H1 (cell line): ENCODE results near the gene DYRK1A. TPM values are rescaled to one million over a fixed set of nuclear protein-coding genes. Genes with fewer than 3 reads are reported as not detected.
A peak's percentile ranks its signal among the peaks of the same experiment; 100 is the strongest.

Source experiments
- CTCF ChIA-PET: fragments of 300-600 bp; sonication (Branson Sonifier 250); formaldehyde crosslinking; loops from one replicate; lab custom pipeline; 2021; ENCODE audit not compliant: partially characterized antibody; lab: Charles Lee
- POLR2A ChIA-PET: fragments of 300-600 bp; sonication (Branson Sonifier 250); formaldehyde crosslinking; loops from one replicate; lab custom pipeline; 2021; ENCODE audit warnings: inconsistent platforms; ENCODE audit not compliant: partially characterized antibody; lab: Charles Lee
- DNase-seq, 2 experiments: peaks; one replicate each; pipeline versions ENCODE4 v3.0.0 to v3.0.0-alpha.2; 2010 to 2022; ENCODE audit warnings: low spot score in 2 of 2, low read depth in 1 of 2, mixed read lengths in 1 of 2
- FAIRE-seq: peaks from 2 replicates; lab custom pipeline; 2011; peaks lifted over from hg19 to GRCh38; lab: Jason Lieb, UNC
- H2AFZ ChIP-seq: 2 replicates; pipeline ENCODE4 v1.8.1; 2012; ENCODE audit warnings: low read length, inconsistent platforms
- H2AK5ac ChIP-seq: 2 replicates; pipeline ENCODE4 v1.6.1; 2013; ENCODE audit warnings: low read depth, low read length
- H2BK120ac ChIP-seq: replicated peaks from 2 replicates; pipeline ENCODE3; 2013; ENCODE audit warnings: low read depth, low read length, inconsistent platforms
- H2BK12ac ChIP-seq: 2 replicates; pipeline ENCODE4 v1.6.1; 2013; ENCODE audit warnings: low read depth, low read length
- H2BK15ac ChIP-seq: 2 replicates; pipeline ENCODE4 v1.6.1; 2013; ENCODE audit warnings: low read length
- H2BK20ac ChIP-seq: 2 replicates; pipeline ENCODE4 v1.6.1; 2013; ENCODE audit warnings: low read length
- H2BK5ac ChIP-seq: 2 replicates; pipeline ENCODE4 v1.6.1; 2013; ENCODE audit warnings: low read depth, low read length
- H3K14ac ChIP-seq: 2 replicates; pipeline ENCODE4 v1.6.1; 2013; ENCODE audit warnings: inconsistent platforms; ENCODE audit not compliant: insufficient read length
- H3K18ac ChIP-seq: 2 replicates; pipeline ENCODE4 v1.6.1; 2013; ENCODE audit warnings: low read length; ENCODE audit errors: extremely low read depth
- H3K23ac ChIP-seq: 2 replicates; pipeline ENCODE4 v1.6.1; 2013; ENCODE audit warnings: inconsistent platforms; ENCODE audit not compliant: insufficient read length
- H3K23me2 ChIP-seq: 2 replicates; pipeline ENCODE4 v1.6.1; 2013; ENCODE audit warnings: low read depth, low read length
- H3K27ac ChIP-seq: 2 replicates; pipeline ENCODE4 v1.6.1; 2011; ENCODE audit warnings: low read depth, low read length, inconsistent platforms
- H3K27me3 ChIP-seq, 4 experiments: replicated peaks in 1 of 4; 1 replicate in 1 of 4; 2 replicates in 3 of 4; pipeline versions ENCODE4 v1.6.1 to v1.8.1; 2011 to 2013; ENCODE audit warnings: low read length in 3 of 4, mild to moderate bottlenecking in 3 of 4, inconsistent platforms in 2 of 4, mixed read lengths in 2 of 4, moderate library complexity in 1 of 4; ENCODE audit not compliant: control insufficient read depth in 3 of 4, insufficient read depth in 3 of 4; ENCODE audit errors: extremely low read depth in 1 of 4
- H3K36me3 ChIP-seq, 4 experiments: 2 replicates each; pipeline versions ENCODE4 v1.6.1 to v1.8.1; 2011 to 2013; ENCODE audit warnings: mild to moderate bottlenecking in 4 of 4, low read length in 3 of 4, moderate library complexity in 2 of 4, control low read depth in 1 of 4, inconsistent platforms in 1 of 4; ENCODE audit not compliant: insufficient read depth in 4 of 4, control insufficient read depth in 2 of 4
- H3K4ac ChIP-seq: replicated peaks from 2 replicates; pipeline ENCODE3; 2013; ENCODE audit warnings: low read length, low read depth, mixed read lengths, inconsistent platforms; ENCODE audit not compliant: insufficient read length
- H3K4me1 ChIP-seq, 4 experiments: replicated peaks in 1 of 4; 1 replicate in 1 of 4; 2 replicates in 3 of 4; pipeline versions ENCODE4 v1.6.1 to v1.8.1; 2011 to 2013; ENCODE audit warnings: low read length in 3 of 4, inconsistent platforms in 2 of 4, mixed read lengths in 1 of 4; ENCODE audit not compliant: insufficient read depth in 4 of 4, control insufficient read depth in 3 of 4
- H3K4me2 ChIP-seq, 2 experiments: 2 replicates each; pipeline versions ENCODE4 v1.6.1 to v1.8.1; 2011 to 2013; ENCODE audit warnings: low read depth in 2 of 2, low read length in 2 of 2, control low read depth in 1 of 2, inconsistent platforms in 1 of 2, mild to moderate bottlenecking in 1 of 2; ENCODE audit not compliant: insufficient read depth in 1 of 2
- H3K4me3 ChIP-seq, 4 experiments: fragments of 200-600, 300-600 bp in 1 of 4; sonication (generic), shearing (Covaris generic), sonication (Bioruptor Twin) in 1 of 4; 2 replicates each; pipeline versions ENCODE4 v1.5.1 to v1.8.1; 2011 to 2016; ENCODE audit warnings: low read length in 4 of 4, low read depth in 3 of 4, control low read depth in 2 of 4, inconsistent platforms in 2 of 4, mild to moderate bottlenecking in 2 of 4, mixed read lengths in 1 of 4, moderate library complexity in 1 of 4; ENCODE audit not compliant: insufficient read depth in 2 of 4; ENCODE audit errors: extremely low read depth in 1 of 4
- H3K56ac ChIP-seq: replicated peaks from 2 replicates; pipeline ENCODE3; 2013; ENCODE audit warnings: low read depth, mild to moderate bottlenecking, mixed read lengths, low read length, inconsistent platforms; ENCODE audit not compliant: insufficient read length
- H3K79me1 ChIP-seq: 2 replicates; pipeline ENCODE4 v1.6.1; 2013; ENCODE audit warnings: low read depth, low read length, control low read depth
- H3K79me2 ChIP-seq, 2 experiments: 2 replicates each; pipeline versions ENCODE4 v1.6.1 to v1.8.1; 2012 to 2013; ENCODE audit warnings: low read length in 2 of 2, mild to moderate bottlenecking in 2 of 2, inconsistent platforms in 1 of 2; ENCODE audit not compliant: insufficient read depth in 2 of 2, control insufficient read depth in 1 of 2
- H3K9ac ChIP-seq, 4 experiments: replicated peaks in 1 of 4; 1 replicate in 1 of 4; 2 replicates in 3 of 4; pipeline versions ENCODE4 v1.6.1 to v1.8.1; 2011 to 2013; ENCODE audit warnings: low read depth in 3 of 4, low read length in 3 of 4, control low read depth in 2 of 4, mild to moderate bottlenecking in 2 of 4, moderate library complexity in 2 of 4, inconsistent platforms in 1 of 4; ENCODE audit errors: extremely low read depth in 1 of 4
- H3K9me3 ChIP-seq, 2 experiments: 2 replicates each; pipeline versions ENCODE4 v1.6.1 to v1.8.1; 2012 to 2013; ENCODE audit warnings: mild to moderate bottlenecking in 2 of 2, moderate library complexity in 2 of 2, control low read depth in 1 of 2, inconsistent platforms in 1 of 2, low read depth in 1 of 2, low read length in 1 of 2, mixed read lengths in 1 of 2; ENCODE audit not compliant: insufficient read depth in 2 of 2
- H4K20me1 ChIP-seq, 2 experiments: replicated peaks in 1 of 2; 2 replicates each; pipeline versions ENCODE3 to v1.8.1; 2011 to 2013; ENCODE audit warnings: inconsistent platforms in 2 of 2, low read length in 2 of 2, mild to moderate bottlenecking in 1 of 2; ENCODE audit not compliant: insufficient read depth in 2 of 2, control insufficient read depth in 1 of 2
- H4K5ac ChIP-seq: 2 replicates; pipeline ENCODE4 v1.6.1; 2013; ENCODE audit warnings: low read length, low read depth, mixed read lengths, inconsistent platforms; ENCODE audit not compliant: insufficient read length
- H4K8ac ChIP-seq: 2 replicates; pipeline ENCODE4 v1.8.0; 2013; ENCODE audit warnings: mild to moderate bottlenecking, moderate library complexity, low read length, inconsistent platforms; ENCODE audit not compliant: insufficient read depth; ENCODE audit errors: extremely low read depth
- H4K91ac ChIP-seq: replicated peaks from 2 replicates; pipeline ENCODE3; 2013; ENCODE audit warnings: low read length, mixed read lengths, inconsistent platforms; ENCODE audit not compliant: insufficient read length
- FOSL1 ChIP-seq: IDR thresholded peaks from 2 replicates; pipeline ENCODE4 v1.6.1; 2011; ENCODE audit warnings: mild to moderate bottlenecking, low read depth, low read length, moderate library complexity; ENCODE audit not compliant: insufficient read depth
- HDAC2 ChIP-seq, 2 experiments: fragments of 300-600 bp in 1 of 2; sonication (generic) in 1 of 2; IDR thresholded peaks; 2 replicates each; pipeline ENCODE4 v1.6.1; 2011 to 2012; ENCODE audit warnings: low read depth in 2 of 2, low read length in 2 of 2, mild to moderate bottlenecking in 2 of 2, moderate library complexity in 2 of 2, borderline replicate concordance in 1 of 2, inconsistent platforms in 1 of 2
- KDM4A ChIP-seq: IDR thresholded peaks from one replicate; pipeline ENCODE4 v1.7.1; 2012; ENCODE audit warnings: low read depth, mild to moderate bottlenecking, moderate library complexity, low read length, inconsistent platforms; ENCODE audit not compliant: severe bottlenecking
- KDM5A ChIP-seq: fragments of 200-600 bp; IDR thresholded peaks from 2 replicates; pipeline ENCODE4 v1.7.1; 2012; ENCODE audit warnings: mild to moderate bottlenecking, low read length, inconsistent platforms, mixed read lengths
- NANOG ChIP-seq: IDR thresholded peaks from 2 replicates; pipeline ENCODE4 v1.6.1; 2011; ENCODE audit warnings: low read length, low read depth, mild to moderate bottlenecking, inconsistent platforms; ENCODE audit not compliant: insufficient read depth, poor library complexity, severe bottlenecking
- POLR2AphosphoS5 ChIP-seq: IDR thresholded peaks from 2 replicates; pipeline ENCODE4 v1.6.1; 2011; ENCODE audit warnings: low read depth, low read length
- POU5F1 ChIP-seq: IDR thresholded peaks from 2 replicates; pipeline ENCODE4 v1.6.1; 2011; ENCODE audit warnings: low read depth, mild to moderate bottlenecking, low read length, moderate library complexity
- RBBP5 ChIP-seq: IDR thresholded peaks from 2 replicates; pipeline ENCODE4 v1.7.1; 2012; ENCODE audit warnings: low read depth, mild to moderate bottlenecking, inconsistent platforms, low read length, moderate library complexity, borderline replicate concordance
- RFX5 ChIP-seq: IDR thresholded peaks from 2 replicates; pipeline ENCODE4 v1.6.1; 2011; ENCODE audit warnings: low read depth, low read length, improper control_type of control experiment, borderline replicate concordance
- RNF2 ChIP-seq: fragments of 200-900, 300-1000 bp; sonication (generic); IDR thresholded peaks from 2 replicates; pipeline ENCODE4 v1.7.1; 2016; ENCODE audit warnings: borderline replicate concordance, low read depth, mild to moderate bottlenecking, antibody characterized with exemption, low read length; ENCODE audit not compliant: poor library complexity, severe bottlenecking; ENCODE audit errors: missing control alignments
- TAF7 ChIP-seq: optimal IDR thresholded peaks from 2 replicates; pipeline ENCODE3; 2011; ENCODE audit warnings: low read depth, mild to moderate bottlenecking, inconsistent platforms, low read length, moderate library complexity, borderline replicate concordance
- TEAD4 ChIP-seq: IDR thresholded peaks from 2 replicates; pipeline ENCODE4 v1.6.1; 2012; ENCODE audit warnings: low read depth, low read length, inconsistent platforms, mixed read lengths
- WGBS, 2 experiments: shearing (Covaris generic) in 1 of 2; methylation state at CpG; one replicate each; pipeline versions ENCODE4 v1.1.6 to v1.1.7; 2013 to 2015; ENCODE audit warnings: low lambda C conversion rate in 2 of 2, mixed read lengths in 2 of 2, inconsistent platforms in 1 of 2, low coverage in 1 of 2, missing lambda C conversion rate in 1 of 2; ENCODE audit not compliant: insufficient replicate concordance in 2 of 2, insufficient coverage in 1 of 2, insufficient read length in 1 of 2; ENCODE audit errors: extremely low coverage in 1 of 2, missing lambda C conversion rate in 1 of 2; 5-methylcytosine and 5-hydroxymethylcytosine counted together
- polyA plus RNA-seq, 7 experiments: library from polyadenylated mRNA; depleted of rRNA in 3 of 7; stranded (reverse) in 5 of 7; unstranded in 2 of 7; fragments of >200 nt in 5 of 7; fragments of 200-250 nt in 2 of 7; gene quantifications; 1 replicate in 5 of 7; 2 replicates in 1 of 7; 4 replicates in 1 of 7; pipeline versions ENCODE4 v1.2.1 to v1.2.3, GENCODE V29; 2011 to 2013; ENCODE audit warnings: missing spikeins in 2 of 7, mixed read lengths in 2 of 7
- total RNA-seq: library from RNA; stranded (reverse); fragmentation: NEBNext Ultra II Directional; extraction: Animal tissue kit (Norgen Biotek cat#: 25700); gene quantifications from 2 replicates; pipeline ENCODE4 v1.2.1, GENCODE V29; 2021

The DYRK1A gene
- total and polyA plus RNA-seq, 2 of the 8 experiments (the other 6 are each of a cell fraction or from before 2014, with no cell fraction given) = 61.1 to 62.2 TPM

DNA sequence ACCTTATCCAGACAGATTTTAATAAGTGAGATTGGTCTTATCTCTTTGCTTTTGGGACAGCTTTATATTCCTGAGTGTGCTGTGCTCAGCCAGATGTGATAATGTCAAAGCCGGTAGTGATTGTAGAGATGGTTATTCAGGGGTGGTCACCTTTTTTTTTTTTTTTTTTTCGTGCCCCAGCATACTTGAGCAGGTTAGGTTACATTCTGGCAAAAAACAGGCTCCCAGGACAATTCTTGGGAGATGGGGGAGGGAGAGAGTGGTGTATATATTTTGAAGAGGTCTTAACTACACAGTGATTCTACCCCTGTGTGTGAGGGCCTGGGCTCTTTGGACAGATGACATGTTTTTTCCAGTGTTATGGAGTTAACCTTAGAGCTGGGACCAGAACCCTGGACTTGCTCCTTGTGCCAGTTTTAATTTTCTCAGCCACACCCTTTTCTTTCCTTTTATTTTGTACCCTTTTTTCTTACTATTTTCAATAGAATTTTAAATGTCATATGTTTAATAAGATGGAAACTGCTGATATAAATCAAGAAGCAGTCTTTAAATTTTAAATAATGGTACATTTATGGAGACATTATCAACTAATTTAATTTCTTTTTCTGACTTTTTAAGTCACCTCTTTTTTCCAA lies 88.4 kb downstream of the DYRK1A start:
- no peak for FAIRE-seq
- Histone ChIP-seq H3K79me2 (peaks cover 13 to 98% of the 10 kb centered on the region in 2 experiments), H3K56ac (no peak overlapping the region), H3K27ac (no peak overlapping the region), H3K14ac (no peak overlapping the region), H3K23ac (no peak overlapping the region), H2BK120ac (no peak overlapping the region), H2BK15ac (0 out of 2 replicates have a peak overlapping the region, but pooled peaks have one; percentile 31), H3K9me3 (no peaks in the 10 kb centered on the region), H3K36me3 (peaks cover 0 to 3% (median 0%) of the 10 kb centered on the region in 4 experiments; a peak in 2 of 8 replicates), H3K4me2 (no peak overlapping the region), H4K5ac (no peak overlapping the region), H4K8ac (no peak overlapping the region), H2BK20ac (no peak overlapping the region), H3K18ac (no peak overlapping the region), H3K23me2 (no peaks in the 10 kb centered on the region), H3K9ac (no peak overlapping the region), H3K4me1 (peaks cover 2 to 24% (median 16%) of the 10 kb centered on the region in 4 experiments), H2BK5ac (no peak overlapping the region), H4K20me1 (peaks cover 28 to 35% of the 10 kb centered on the region in 2 experiments), H2BK12ac (no peak overlapping the region), H3K27me3 (no peaks in the 10 kb centered on the region), H3K4ac (no peak overlapping the region), H3K4me3 (no peak overlapping the region), H2AK5ac (no peak overlapping the region), H3K79me1 (peaks cover 21% of the 10 kb centered on the region), H4K91ac (no peak overlapping the region), H2AFZ (no peak overlapping the region)
- no peak for DNase-seq
- WGBS, 2 experiments = 66% methylated on average over 2 of the region's 2 CpGs; no CpG with 5 or more reads in 1 of the 2 experiments
- ChIA-PET POLR2A (no interaction called here), CTCF (interaction anchor here (0.6 to 1.3 kb wide), 2 partner anchors 9 to 41 kb away, joined by 3 read pairs; no protein-coding TSS in a partner anchor)
- TF ChIP-seq NANOG = no peak
- TF ChIP-seq FOSL1 = no peak
- no peak for TF ChIP-seq RFX5
- no peak for TF ChIP-seq KDM5A
- TF ChIP-seq TEAD4 = no peak
- no peak for TF ChIP-seq POU5F1
- no peak for TF ChIP-seq POLR2AphosphoS5
- no peak for TF ChIP-seq TAF7
- TF ChIP-seq KDM4A = no peak
- no peak for TF ChIP-seq HDAC2 (IDR thresholded peaks at IDR 0.05; ENCODE audit: borderline replicate concordance in 1 of 2, low read depth in 2 of 2, low read length in 2 of 2)
- TF ChIP-seq RNF2 = no peak
- no peak for TF ChIP-seq RBBP5
